ENCODE measurements around the gene TMEM62.
A peak's percentile ranks its signal among the peaks of the same experiment; 100 is the strongest.
"Not testable (repeated sequence)": the region's sequence is repeated elsewhere in the genome, so short reads cannot be mapped to it uniquely, and the experiment has no call there.

Gene TMEM62

GRCh38 chr15:43125100-43125661, 8.2 kb upstream of the TMEM62 start:
- DNase-seq: no peak

- DNase-seq: no peak
Measured at GRCh38 chr15:43126356-43126755, 7.0 kb upstream of the TMEM62 start.

- DNase-seq: no peak
Measured at GRCh38 chr15:43127752-43128151, 5.6 kb upstream of the TMEM62 start.

GRCh38 chr15:43128174-43128979, 5.0 kb upstream of the TMEM62 start:
- not testable (repeated sequence) for DNase-seq

DNA sequence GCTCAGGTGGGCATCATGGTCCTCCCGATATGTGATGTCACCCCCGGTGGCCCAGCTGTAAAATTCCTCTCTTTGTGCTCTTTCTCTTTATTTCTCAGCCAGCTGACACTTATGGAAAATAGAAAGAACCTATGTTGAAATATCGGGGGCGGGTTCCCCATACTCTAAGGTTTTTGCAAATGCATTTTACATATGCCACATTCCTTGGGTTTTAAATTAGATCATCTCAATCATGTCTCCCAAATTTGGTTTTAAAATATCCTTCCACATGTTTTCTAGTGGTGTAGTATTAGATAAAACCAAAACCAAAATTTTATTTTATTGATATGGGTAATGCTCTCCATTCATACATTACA, 4.4 kb upstream of the TMEM62 start:
- no peak for DNase-seq

DNA sequence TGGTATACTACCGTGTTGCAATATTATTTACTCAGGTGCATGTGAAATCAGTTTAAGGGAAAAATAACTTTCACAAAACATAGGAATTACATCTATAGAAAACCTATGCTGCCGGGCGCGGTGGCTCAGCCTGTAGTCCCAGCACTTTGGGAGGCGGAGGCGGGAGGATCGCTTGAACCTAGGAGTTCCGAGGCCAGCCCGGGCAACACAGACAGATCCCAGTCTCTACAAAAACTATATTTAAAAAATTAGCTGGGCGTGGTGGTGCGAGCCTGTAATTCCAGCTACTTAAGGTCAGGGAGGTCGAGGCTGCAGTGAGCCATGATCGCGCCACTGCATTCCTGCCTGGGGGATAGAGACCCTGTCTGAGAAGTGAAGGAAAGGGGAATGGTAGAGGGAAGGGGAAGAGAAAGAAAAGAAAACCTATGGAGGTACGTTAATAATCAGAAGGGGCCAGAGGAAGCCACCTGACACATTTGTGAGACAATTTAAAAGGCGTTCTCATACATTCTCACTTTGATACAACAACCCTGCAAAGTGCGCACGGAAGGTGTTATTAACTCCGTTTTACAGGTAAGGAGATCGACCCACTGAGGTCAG, 456 bp upstream of the TMEM62 start:
- DNase-seq: no peak

DNA sequence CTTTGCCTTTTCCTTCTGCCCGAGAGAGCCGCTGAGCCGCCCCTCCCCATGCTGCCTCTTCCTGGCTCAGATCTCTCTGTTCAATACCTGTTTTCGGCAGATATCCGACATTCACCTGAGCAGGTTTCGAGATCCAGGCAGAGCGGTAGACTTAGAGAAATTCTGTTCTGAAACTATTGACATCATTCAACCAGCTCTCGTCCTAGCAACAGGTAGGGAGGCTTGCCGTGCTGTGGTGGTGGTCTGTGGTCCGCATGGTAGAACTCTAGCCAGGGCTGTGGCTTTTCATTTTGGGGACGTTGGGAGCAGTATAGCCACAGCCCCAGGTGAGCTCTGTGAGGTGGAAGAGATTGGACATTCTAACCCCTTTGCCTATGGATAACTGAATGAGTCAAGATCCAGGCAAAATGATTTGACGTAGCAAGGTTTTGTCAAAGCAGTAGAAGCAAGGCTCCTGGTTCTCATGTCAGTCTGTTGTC, 810 bp downstream of the TMEM62 start:
- peak; percentile 20 for DNase-seq

GRCh38 chr15:43135351-43135750, 2.0 kb downstream of the TMEM62 start:
- no peak for DNase-seq

GRCh38 chr15:43143203-43143941, 10.0 kb downstream of the TMEM62 start:
- DNase-seq: peak; percentile 7

GRCh38 chr15:43144512-43144911, 11.1 kb downstream of the TMEM62 start:
- peak; percentile 17 for DNase-seq

- DNase-seq: no peak
Measured at GRCh38 chr15:43146184-43146583, 12.8 kb downstream of the TMEM62 start.

- no peak for DNase-seq
Measured at GRCh38 chr15:43150191-43150929, 17.0 kb downstream of the TMEM62 start.

- peak; percentile 25 for DNase-seq
Measured at GRCh38 chr15:43151688-43152087, 18.3 kb downstream of the TMEM62 start.

GRCh38 chr15:43153269-43153668, 19.9 kb downstream of the TMEM62 start:
- DNase-seq: no peak

DNA sequence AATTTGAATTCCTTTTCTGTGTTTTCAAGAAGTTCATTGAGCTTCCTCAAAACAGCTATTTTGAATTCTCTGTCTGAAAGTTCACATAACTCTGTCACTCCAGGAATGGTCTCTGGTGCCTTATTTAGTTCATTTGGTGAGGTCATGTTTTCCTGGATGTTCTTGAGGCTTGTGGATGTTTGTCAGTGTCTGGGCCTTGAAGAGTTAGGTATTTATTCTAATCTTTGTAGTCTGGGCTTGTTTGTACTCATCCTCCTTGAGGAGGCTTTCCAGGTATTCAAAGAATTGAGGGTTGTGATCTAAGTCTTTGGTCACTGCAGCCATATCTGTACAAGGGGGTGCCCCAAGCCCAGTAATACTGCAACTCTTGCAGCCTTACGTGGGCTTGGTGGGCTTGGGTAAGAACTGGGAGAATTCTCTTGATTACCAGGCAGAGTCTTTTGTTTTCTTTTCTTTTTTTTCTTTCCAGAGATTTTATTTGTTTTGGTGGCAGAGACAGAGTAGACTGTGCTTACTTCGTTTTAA, 32.5 kb downstream of the TMEM62 start:
- no peak for DNase-seq

DNA sequence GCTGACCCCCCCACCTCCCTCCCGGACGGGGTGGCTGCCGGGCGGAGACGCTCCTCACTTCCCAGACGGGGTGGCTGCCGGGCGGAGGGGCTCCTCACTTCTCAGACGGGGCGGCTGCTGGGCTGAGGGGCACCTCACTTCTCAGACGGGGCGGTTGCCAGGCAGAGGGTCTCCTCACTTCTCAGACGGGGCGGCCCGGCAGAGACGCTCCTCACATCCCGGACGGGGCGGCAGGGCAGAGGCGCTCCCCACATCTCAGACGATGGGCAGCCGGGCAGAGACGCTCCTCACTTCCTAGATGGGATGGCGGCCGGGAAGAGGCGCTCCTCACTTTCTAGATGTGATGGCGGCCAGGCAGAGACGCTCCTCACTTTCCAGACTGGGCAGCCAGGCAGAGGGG, 33.9 kb downstream of the TMEM62 start:
- DNase-seq: not testable (repeated sequence)

- DNase-seq: no peak
Measured at GRCh38 chr15:43168192-43169107, 35.1 kb downstream of the TMEM62 start.

DNA sequence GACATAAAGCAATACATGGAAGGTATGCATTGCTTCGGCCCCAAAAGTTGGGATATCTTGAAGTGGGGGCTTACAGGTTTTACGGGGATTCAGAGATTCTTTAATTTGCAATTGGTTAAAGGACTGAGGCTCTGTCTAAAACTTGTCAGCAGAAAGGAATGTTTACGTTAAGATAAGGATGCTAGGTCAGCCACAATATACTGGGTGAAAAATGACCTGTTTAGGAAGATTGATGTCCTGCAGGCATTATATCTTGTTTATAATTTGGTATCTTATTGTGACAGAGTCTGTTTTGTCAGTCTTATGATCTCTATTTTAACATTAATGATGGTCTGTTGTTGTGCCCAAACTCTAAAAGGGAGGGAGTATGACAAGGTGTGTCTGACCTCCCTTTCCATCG, 36.5 kb downstream of the TMEM62 start:
- no peak for DNase-seq

- not testable (repeated sequence) for DNase-seq
Measured at GRCh38 chr15:43175656-43176309, 42.4 kb downstream of the TMEM62 start.

GRCh38 chr15:43177147-43177546, 43.8 kb downstream of the TMEM62 start:
- DNase-seq: not testable (repeated sequence)

- DNase-seq: no peak
Measured at GRCh38 chr15:43183270-43183669, 49.9 kb downstream of the TMEM62 start.
